Smooth muscle cell of the brain vasculature (primary cell): Measurements from ENCODE around the gene CAMK2G.
A peak's percentile ranks its signal among the peaks of the same experiment; 100 is the strongest.
"Not testable (repeated sequence)": the region's sequence is repeated elsewhere in the genome, so short reads cannot be mapped to it uniquely, and the experiment has no call there.

ENCODE experiments used
- DNase-seq: peaks from one replicate; pipeline ENCODE4 v3.0.0-alpha.2; 2012; ENCODE audit warnings: low read depth, low spot score

The CAMK2G gene

DNA sequence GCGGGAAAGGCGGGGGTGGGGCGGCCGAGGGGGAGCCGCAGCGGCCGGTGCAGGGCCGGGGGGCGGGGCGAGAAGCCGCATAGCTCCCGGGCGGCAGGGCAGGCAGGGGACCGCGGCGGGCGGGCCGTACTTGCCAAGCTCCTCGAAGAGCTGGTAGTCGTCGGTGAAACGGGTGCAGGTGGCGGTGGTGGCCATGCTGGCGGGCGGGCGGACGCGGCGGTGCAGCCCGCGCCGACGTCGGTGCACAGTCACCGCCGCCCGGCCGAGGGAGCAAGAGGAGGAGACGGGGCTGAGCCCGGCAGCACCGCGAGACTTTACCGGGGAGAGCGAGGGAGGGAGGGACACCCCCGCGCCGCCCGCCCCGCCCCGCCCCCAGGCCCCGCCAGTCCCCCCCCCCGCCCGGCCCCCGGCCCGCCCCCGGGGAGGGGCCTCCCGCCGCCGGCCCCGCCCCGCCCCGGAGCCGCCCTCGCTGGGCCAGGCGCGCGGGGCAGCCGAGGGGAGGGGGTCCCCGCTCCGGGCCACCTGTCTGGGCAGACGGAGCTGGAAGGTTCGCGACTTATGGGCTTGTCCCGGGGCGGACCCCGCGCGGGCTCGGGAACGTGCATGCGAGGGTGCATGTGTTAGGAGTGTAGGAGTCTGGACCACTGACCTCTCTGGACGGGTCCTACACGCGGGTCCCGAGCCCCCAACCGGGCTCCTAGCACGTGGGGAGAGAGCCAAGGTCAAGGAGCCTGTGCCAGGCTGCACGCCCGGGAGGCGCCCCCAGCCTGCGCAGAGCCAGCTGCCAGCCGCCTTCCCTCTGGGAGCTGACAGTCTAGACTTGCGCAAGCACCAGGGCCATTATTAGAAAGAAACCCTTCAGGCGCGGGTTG lies at the start of gene CAMK2G:
TSS of gene CAMK2G (minus strand) at position 289 of the 872 bp plus-strand sequence. CDS start at position 195, 94 bp downstream.
- no peak for DNase-seq

DNA sequence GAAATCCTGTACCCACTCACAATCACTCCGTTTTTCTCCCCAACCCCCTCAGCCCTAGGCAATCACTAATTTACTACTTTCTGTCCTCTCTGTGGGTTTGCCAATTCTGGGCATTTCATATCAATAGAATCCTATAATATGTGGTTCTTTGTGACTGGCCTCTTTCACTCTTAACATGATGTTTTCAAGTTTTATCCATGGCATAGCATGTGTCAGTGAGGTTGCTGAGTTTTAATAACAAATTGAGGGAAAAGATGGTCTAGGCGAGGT lies 48.4 kb upstream of the CAMK2G start:
- DNase-seq, result no peak

DNA sequence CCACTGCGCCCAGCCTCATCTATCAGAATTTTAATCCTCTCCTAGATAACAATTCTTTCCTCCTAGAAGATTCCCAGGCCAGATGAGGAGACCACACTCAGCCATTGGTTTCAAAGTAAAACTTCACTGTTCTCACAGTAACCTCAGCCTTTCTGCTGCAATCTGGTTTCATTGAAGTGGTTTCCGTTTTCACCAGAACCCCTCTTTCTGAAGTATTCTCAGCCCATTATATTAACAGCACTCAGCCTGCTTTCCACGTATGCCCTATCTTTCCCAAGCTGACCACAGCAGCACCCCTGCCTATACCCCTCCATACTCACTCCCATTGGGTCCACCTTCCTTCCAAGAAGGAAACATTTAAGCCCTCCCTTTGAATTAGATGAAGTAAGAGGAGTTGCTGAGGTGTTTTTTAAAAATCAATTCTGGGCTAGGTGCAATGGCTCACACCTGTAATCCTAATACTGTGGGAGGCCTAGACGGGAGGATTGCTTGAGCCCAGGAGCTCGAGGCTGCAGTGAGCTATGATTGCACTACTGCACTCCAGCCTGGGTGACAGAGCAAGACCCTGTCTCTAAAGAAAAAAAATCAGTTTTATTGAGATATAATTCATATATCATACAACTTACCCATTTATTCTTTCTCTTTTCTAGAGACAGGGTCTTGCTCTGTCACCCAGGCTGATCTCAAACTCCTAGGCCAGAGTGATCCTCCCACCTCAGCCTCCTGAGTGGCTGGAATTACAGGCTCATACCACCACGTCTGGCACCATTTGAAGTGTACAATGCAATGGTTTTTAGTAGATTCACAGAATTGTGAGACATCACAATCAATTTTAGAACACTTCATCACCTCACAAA lies 47.9 kb upstream of the CAMK2G start:
- no peak for DNase-seq

DNA sequence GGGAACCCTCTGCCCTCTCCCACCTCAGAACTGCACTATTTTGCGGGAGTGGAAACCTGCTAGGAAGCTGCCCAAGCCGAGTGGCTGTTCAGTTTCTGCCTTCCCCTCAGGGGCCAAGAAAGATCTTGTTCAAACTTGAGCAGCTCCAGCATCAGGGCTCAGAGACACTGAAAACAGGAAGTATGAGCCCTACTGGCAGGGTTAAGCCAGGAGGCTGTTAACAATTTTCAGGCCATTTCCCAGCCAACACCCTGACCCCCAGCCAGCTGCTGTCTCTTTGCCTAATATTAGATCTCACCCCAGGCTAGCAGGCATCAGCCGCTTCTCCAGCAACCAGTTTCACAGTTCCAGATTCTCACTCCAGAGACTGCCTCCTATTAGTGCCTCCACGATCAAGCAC lies 45.7 kb upstream of the CAMK2G start:
- no peak for DNase-seq

DNA sequence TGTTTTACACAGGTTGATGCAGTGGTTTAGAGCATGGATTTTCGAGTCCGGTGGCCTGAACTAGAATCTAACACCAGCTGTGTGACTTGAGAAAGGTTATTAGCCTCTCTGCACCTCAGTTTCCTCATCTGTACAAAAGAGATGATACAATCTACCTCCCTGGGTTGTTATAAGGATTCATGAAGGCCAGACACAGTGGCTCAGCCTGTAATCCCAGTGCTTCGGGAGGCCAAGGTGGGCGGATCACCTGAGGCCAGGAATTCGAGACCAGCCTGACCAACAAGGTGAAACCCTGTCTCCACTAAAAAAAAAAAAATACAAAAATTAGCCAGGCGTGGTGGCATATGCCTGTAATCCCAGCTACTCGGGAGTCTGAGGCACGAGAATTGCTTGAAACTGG lies 45.1 kb upstream of the CAMK2G start:
- not testable (repeated sequence) for DNase-seq

DNA sequence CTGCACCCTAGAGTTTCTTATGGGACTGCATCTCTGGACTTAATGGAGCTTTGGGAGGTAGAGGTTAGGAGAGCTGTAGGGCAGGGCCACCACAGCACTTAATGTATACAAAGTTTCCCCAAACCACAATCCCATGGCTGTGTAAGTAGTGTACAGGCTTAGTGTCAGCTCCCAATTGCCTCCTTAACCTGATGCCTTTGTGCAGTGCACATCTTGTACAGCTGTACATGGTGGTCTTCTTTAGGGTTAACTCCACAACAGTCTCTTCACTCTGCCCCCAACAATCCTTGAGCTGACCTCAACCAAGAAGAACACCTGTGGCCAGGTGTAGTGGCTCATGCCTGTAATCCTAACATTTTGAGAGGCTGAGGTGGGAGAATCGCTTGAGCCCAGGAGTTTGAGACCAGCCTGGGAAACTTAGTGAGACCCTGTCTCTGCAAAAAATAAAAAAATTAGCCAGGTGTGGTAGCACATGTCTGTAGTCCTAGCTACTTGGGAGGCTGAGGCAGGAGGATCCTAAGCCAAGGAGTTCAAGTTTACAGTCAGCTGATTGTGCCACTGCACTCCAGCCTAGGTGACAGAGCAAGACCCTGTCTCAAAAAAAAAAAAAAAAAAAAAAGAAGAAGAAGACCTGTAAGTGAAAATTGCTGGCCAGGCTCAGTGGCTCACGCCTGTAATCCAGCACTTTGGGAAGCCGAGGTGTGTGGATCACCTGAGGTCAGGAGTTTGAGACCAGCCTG lies 43.4 kb upstream of the CAMK2G start:
- no peak for DNase-seq

DNA sequence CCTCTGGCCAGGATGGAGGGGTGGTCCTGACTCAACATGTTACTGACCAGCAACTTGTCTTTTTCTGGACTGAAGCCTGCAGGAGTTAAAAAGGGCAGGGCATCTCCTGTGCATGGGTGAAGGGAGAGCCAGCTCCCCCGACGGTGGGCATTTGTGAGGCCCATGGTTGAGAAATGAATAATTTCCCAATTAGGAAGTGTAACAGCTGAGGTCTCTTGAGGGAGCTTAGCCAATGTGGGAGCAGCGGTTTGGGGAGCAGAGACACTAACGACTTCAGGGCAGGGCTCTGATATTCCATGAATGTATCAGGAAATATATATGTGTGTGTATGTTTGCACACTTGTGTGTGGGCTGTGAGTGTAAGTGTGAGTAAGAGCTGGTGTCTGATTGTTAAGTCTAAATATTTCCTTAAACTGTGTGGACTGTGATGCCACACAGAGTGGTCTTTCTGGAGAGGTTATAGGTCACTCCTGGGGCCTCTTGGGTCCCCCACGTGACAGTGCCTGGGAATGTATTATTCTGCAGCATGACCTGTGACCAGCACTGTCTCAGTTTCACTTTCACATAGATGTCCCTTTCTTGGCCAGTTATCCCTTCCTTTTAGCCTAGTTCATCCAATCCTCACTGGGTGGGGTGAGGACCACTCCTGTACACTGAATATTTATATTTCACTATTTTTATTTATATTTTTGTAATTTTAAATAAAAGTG lies 42.6 kb upstream of the CAMK2G start:
- no peak for DNase-seq

DNA sequence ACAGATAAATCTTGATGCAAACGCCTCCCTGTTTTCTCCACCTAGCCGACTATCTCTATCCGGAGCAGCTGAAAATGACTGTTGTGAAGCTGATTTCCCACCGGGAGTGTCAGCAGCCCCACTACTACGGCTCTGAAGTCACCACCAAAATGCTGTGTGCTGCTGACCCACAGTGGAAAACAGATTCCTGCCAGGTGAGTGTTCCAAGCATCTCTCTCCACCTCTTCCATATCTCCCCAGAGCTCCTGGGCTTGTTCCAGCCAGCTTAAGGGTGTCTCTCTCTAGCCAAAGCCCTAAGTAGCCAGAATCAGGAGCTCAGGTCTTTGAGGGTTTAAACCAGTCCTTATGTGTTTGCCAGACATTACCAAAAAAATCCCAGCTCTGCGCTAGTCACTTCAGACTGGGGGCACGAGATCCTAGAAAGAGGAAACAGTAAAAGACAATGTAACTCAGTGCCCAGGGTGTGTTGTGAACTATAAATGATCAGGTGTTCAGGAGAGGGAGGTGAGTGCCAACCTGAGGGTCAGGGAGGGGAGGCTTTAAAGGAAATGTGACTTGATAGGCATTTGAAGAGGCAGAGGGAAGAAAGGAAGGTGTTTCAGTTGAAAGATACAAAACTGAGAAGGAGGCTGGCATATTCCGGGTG lies 41.0 kb upstream of the CAMK2G start:
- no peak for DNase-seq

DNA sequence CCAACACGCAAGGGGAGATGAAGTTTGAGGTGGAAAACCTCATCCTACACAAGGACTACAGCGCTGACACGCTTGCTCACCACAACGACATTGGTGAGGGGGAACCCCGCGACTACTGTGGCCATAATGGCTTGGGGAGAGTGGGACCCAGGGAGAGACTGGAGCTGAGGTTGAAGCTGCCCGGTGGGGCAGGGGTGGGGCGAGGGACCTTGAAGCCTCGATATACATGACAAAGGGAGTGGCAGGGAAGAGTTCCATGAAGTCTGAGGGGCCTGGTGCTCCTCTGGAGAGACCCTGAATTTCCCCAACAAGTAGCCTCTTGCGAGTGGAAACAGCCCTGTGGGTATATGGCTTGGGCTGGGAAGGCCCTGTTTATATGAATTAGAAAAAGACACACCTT lies 39.7 kb upstream of the CAMK2G start:
- DNase-seq, result no peak

DNA sequence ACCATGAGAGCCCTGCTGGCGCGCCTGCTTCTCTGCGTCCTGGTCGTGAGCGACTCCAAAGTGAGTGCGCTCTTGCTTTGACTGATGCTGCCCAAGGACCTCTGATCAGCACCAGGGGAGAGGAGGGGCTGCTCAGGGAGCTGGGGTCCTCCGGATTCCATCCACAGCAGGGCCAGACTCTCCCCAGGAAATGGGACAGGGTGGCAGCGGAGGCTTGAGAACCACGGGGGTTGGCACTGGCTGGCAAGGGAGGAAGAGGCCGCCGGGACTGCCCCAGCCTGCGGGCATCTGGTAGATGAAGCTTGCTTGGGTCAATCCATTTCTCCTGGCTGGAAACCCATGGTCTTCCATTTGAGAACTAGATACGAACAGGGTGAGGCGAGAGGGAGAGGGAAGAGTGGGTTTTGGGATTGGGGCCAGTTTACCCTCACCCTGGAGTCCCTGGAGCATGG lies 37.2 kb upstream of the CAMK2G start:
- DNase-seq, result no peak

DNA sequence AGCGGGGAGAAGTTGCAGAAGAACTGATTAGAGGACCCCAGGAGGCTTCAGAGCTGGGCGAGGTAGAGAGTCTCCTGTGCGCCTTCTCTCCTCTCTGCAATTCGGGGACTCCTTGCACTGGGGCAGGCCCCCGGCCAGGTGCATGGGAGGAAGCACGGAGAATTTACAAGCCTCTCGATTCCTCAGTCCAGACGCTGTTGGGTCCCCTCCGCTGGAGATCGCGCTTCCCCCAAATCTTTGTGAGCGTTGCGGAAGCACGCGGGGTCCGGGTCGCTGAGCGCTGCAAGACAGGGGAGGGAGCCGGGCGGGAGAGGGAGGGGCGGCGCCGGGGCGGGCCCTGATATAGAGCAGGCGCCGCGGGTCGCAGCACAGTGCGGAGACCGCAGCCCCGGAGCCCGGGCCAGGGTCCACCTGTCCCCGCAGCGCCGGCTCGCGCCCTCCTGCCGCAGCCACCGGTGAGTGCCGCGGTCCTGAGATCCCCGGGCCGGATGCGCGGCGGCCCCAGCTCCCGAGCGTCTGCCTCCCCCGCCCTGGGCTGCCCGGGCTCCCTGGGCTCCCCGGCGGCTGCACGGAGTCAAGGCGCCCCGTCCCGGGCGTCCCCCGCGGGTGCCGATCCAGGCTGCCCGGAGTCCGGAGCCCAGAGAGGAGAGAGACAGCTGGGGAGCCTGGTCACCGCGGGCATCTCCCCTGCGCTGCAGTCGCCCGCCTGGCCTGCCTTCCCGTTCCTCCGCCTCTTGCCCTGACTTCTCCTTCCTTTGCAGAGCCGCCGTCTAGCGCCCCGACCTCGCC lies 36.6 kb upstream of the CAMK2G start, which contains the start of gene PLAU:
TSS of gene PLAU (plus strand) at position 369 of the 789 bp plus-strand sequence. CDS start 424 bp downstream, outside the sequence.
- DNase-seq, result no peak

DNA sequence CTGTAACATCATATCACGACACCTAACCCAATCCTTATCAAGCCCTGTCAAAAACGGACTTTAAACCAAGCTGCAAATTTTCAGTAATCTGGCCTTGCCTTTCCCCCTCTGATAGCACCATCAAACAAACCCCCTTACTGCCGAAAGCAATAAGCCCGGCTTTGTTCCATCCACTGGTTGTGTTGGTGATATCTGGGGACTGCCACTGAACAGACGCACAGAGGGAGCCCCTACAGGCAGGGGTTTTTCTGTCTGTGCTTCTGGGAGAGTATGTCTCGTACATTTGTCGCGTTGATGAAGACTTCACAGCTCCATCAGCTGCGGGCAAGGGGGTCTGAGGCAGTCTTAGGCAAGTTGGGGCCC lies 36.0 kb upstream of the CAMK2G start:
- DNase-seq, result no peak

DNA sequence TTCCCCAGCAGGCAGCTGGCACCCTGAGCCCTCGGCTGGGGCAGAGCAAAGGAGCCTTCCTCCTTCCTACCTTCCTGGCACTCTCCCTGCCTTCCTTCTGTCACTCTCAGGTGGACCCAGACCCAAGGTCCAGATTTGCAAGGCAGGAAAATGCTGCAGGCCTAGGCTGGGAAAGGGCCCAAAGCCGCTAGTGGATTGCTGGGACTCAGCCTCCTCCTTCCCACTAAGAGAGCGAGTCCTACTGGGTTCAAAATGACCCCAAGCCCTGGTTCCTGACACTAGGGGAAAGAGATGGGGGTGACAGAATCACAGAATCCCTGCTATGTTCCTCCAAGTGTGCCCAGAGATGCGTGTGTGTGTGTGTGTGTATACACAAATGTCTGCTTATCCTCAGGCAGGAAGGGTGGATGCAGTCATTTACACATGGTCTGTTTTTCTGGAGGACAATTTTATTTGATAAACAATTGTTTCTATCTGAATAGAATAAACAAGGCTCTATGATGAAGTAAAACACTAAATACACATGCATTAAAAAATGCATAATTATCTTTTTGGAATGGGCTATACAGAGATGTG lies 35.3 kb upstream of the CAMK2G start:
- no peak for DNase-seq

DNA sequence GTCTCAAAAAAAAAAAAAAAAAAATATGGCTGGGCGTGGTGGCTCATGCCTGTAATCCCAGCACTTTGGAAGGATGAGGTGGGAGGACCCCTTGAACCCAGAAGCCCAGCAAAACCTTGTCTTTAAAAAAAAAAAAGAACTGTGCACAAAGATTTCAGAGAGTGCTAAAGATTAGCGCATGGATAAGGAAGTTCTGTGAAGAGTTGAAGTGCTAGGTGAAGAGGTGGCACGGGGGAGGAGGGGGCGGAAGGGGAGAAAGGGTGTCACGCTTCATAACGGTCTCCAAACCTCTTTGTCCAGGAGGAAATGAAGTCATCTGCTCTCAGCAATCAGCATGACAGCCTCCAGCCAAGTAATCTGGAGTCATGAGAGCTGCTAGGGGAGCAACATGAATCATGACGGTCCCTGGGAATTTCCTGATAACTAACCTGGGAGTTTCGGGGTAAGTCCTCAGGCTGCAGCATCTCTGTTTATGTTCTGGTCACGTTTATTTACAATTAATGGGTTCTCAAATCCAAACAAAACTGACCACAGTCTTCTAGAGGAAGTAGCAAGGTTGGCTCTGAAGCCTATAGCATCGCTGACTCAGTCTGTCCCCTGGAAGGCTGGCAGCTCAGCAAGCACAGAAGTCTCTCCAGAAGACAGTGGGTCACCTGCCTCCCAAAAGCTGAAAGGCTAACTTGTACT lies 34.6 kb upstream of the CAMK2G start:
- DNase-seq, result peak; percentile 65

DNA sequence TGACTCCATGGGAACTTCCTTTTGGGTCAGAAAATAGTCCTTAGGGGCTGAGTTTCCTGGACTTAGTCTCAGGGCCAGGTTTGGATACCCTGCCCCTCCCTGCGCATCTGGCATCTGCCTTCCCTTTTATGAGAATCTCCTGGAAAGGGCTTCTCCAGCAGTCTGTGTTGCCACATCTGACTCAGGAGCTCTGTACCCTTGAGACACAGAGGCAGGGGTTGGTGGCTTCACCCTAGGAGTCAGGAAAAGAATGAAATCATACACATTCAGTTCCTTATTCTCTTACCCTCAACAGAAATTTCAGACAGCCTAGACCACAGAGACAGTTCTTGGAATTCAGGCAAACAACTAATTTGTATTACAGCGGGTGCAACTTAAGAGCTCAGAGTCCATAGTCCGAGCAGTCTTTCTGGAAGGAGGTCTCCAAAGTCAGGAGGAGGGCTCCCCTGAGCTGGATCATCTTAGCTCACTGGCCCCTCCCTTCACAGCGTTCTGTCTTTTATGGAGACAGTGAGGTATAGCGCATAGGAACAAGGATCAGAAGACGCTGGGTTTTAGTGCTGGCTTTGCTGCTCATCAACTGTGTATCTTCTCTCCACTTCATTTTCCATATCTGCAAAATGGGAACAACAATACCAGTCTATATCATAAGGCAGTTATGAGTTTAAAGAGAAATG lies 33.6 kb upstream of the CAMK2G start:
- peak; percentile 75 for DNase-seq

DNA sequence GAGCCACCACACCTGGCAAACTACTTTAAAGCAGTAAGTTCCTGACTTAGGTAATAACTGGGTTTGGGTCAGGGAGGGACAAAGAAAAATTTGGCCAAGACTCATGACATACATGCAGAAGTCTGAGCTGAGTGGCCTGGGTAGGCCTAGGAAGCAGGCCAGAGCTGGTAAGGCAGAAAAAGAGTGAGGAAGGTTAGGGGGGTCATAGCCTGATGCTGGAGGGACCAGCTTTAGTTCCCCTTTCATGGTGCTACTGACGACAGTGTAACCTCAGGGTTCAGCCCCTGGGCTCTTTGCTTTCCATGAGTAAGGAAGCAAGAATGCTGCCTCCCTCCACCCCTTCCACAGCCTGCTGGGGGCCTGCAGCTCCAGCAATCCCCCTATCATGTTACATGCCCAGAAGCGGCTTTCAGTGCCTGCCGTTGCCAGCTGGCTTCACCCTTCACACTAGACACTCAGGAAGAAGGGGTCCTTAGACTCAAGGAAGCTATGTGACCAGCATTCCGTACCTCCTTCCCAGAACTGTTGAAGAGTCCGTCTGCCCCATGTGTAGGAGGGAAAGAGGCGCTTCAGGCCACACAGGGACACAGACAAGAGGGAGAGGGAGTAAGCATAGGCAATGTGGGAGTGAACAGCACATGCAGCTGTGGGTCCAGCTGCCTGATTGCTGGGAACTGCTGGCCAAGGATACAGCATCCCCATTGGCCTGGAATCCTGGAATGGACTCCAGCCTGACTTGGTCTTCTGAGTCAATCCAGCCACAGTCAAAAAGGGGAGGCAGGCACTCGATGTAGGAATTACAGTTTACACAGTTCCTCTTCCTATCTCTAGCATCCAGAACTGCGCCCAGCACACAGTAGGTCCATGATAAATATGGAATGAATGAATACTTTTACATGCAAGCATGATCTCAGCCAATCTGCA lies 32.4 kb upstream of the CAMK2G start:
- peak; percentile 95 for DNase-seq

DNA sequence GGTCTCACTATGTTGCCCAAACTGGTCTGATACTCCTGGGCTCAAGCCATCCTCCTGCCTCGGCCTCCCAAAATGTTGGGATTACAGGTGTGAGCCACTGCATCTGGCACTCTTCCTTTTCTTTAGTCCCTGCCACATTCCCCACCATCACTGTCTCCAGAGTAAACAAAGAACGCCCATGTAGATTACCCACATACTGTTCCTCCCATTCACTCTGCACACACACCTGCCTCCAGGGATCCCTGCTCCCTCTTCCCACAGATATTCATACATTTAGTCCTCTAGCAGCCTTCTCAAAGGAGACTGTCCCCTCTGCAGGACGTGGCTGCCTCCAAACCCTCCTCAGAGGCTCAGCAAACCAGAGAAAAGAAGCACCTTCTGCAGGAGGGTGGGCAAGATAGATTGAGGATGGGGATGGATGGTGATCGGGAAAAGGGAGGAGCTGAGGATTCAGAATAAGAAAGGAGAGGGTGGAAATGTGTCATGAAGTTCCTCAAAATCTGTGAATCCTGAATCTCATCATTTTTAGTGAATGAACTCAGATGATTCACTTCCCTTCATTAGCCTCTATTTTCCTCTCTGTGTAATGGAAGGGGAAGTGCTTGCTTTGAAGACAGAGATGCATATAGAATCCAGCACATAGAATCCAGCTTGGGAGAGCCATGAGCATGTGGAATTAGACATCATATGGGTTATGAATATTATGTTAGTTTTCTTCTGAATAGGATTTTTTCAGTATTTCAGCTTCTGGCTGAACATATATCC lies 31.1 kb upstream of the CAMK2G start:
- no peak for DNase-seq
